Osteoblast (primary cell): ENCODE data around the gene ATAD3B. TPM values are rescaled to one million over a fixed set of nuclear protein-coding genes. Genes with fewer than 3 reads are reported as not detected.

Source experiments
- DNase-seq: peaks from one replicate; pipeline ENCODE4 v3.0.0; 2011; ENCODE audit warnings: low spot score, mixed read lengths; ENCODE audit not compliant: insufficient read length; ENCODE audit errors: missing footprints
- H2AFZ ChIP-seq: 2 replicates; pipeline ENCODE4 v1.6.0; 2011; ENCODE audit warnings: mild to moderate bottlenecking, low read length
- H3K27ac ChIP-seq: 2 replicates; pipeline ENCODE4 v1.5.1; 2011; ENCODE audit warnings: mild to moderate bottlenecking, low read depth, low read length, moderate library complexity
- H3K27me3 ChIP-seq: 2 replicates; pipeline ENCODE4 v1.6.0; 2012; ENCODE audit warnings: mild to moderate bottlenecking, control low read depth, inconsistent platforms, low read length, moderate library complexity; ENCODE audit not compliant: insufficient read depth
- H3K36me3 ChIP-seq: 2 replicates; pipeline ENCODE4 v1.5.1; 2011; ENCODE audit warnings: mild to moderate bottlenecking, low read length, control low read depth, moderate library complexity; ENCODE audit not compliant: insufficient read depth
- H3K4me1 ChIP-seq: 2 replicates; pipeline ENCODE4 v1.5.1; 2011; ENCODE audit warnings: mild to moderate bottlenecking, low read length, control low read depth, moderate library complexity; ENCODE audit not compliant: insufficient read depth
- H3K4me2 ChIP-seq: 2 replicates; pipeline ENCODE4 v1.6.0; 2011; ENCODE audit warnings: mild to moderate bottlenecking, low read length; ENCODE audit not compliant: insufficient read depth
- H3K4me3 ChIP-seq: fragments of 200-600 bp; sonication (generic); 3 replicates; pipeline ENCODE4 v1.5.1; 2012; ENCODE audit warnings: mild to moderate bottlenecking, low read length, inconsistent platforms; ENCODE audit not compliant: insufficient read depth
- H3K79me2 ChIP-seq: 2 replicates; pipeline ENCODE4 v1.6.0; 2012; ENCODE audit warnings: mild to moderate bottlenecking, low read length, control low read depth, inconsistent platforms; ENCODE audit not compliant: insufficient read depth
- H3K9me3 ChIP-seq: 2 replicates; pipeline ENCODE4 v1.5.1; 2011; ENCODE audit warnings: low read depth, low read length, control low read depth
- H4K20me1 ChIP-seq: 2 replicates; pipeline ENCODE4 v1.6.0; 2012; ENCODE audit warnings: mild to moderate bottlenecking, low read length, control low read depth; ENCODE audit not compliant: insufficient read depth
- total RNA-seq: library from RNA; depleted of rRNA; stranded (reverse); fragments of >200 nt; gene quantifications from 2 replicates; pipeline ENCODE4 v1.2.3, GENCODE V29; 2012
- TF ChIP-seq, protein P1 (sequence below): IDR thresholded peaks from 2 replicates; pipeline ENCODE4 v1.5.1; 2011; ENCODE audit warnings: mild to moderate bottlenecking, low read depth, low read length, moderate library complexity; ENCODE audit errors: extremely low read depth

Gene ATAD3B
- total RNA-seq, 1 donor: 14.5 TPM

GRCh38 chr1:1431845-1432273 lies 39.7 kb upstream of the ATAD3B start:
- peaks cover 13% of the 10 kb centered on the region for H3K4me1 ChIP-seq
- H3K9me3 ChIP-seq: no peaks in the 10 kb centered on the region
- peak; percentile 97 for DNase-seq

GRCh38 chr1:1432274-1432950 lies 39.2 kb upstream of the ATAD3B start:
- Histone ChIP-seq H3K27ac (no peak overlapping the region), H2AFZ (peak overlapping the region; percentile 62), H3K9me3 (no peaks in the 10 kb centered on the region), H3K27me3 (peaks cover 11% of the 10 kb centered on the region), H3K4me1 (peaks cover 13% of the 10 kb centered on the region), H3K4me2 (no peak overlapping the region), H3K36me3 (no peaks in the 10 kb centered on the region), H3K79me2 (no peaks in the 10 kb centered on the region), H3K4me3 (no peak overlapping the region), H4K20me1 (no peaks in the 10 kb centered on the region)
- DNase-seq: peak; percentile 81
- TF ChIP-seq, protein P1, sequence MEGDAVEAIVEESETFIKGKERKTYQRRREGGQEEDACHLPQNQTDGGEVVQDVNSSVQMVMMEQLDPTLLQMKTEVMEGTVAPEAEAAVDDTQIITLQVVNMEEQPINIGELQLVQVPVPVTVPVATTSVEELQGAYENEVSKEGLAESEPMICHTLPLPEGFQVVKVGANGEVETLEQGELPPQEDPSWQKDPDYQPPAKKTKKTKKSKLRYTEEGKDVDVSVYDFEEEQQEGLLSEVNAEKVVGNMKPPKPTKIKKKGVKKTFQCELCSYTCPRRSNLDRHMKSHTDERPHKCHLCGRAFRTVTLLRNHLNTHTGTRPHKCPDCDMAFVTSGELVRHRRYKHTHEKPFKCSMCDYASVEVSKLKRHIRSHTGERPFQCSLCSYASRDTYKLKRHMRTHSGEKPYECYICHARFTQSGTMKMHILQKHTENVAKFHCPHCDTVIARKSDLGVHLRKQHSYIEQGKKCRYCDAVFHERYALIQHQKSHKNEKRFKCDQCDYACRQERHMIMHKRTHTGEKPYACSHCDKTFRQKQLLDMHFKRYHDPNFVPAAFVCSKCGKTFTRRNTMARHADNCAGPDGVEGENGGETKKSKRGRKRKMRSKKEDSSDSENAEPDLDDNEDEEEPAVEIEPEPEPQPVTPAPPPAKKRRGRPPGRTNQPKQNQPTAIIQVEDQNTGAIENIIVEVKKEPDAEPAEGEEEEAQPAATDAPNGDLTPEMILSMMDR: no peak

More at GRCh38 chr1:1431845-1432273, 39.7 kb upstream of the ATAD3B start:
- H3K27me3 ChIP-seq: peaks cover 11% of the 10 kb centered on the region
- H2AFZ ChIP-seq: peak overlapping the region; percentile 62
- no peak overlapping the region for H3K27ac ChIP-seq
- no peaks in the 10 kb centered on the region for H3K79me2 ChIP-seq
- no peak overlapping the region for H3K4me2 ChIP-seq
- H3K36me3 ChIP-seq: no peaks in the 10 kb centered on the region
- TF ChIP-seq, protein P1: no peak
- no peak overlapping the region for H3K4me3 ChIP-seq
- H4K20me1 ChIP-seq: no peaks in the 10 kb centered on the region

DNA sequence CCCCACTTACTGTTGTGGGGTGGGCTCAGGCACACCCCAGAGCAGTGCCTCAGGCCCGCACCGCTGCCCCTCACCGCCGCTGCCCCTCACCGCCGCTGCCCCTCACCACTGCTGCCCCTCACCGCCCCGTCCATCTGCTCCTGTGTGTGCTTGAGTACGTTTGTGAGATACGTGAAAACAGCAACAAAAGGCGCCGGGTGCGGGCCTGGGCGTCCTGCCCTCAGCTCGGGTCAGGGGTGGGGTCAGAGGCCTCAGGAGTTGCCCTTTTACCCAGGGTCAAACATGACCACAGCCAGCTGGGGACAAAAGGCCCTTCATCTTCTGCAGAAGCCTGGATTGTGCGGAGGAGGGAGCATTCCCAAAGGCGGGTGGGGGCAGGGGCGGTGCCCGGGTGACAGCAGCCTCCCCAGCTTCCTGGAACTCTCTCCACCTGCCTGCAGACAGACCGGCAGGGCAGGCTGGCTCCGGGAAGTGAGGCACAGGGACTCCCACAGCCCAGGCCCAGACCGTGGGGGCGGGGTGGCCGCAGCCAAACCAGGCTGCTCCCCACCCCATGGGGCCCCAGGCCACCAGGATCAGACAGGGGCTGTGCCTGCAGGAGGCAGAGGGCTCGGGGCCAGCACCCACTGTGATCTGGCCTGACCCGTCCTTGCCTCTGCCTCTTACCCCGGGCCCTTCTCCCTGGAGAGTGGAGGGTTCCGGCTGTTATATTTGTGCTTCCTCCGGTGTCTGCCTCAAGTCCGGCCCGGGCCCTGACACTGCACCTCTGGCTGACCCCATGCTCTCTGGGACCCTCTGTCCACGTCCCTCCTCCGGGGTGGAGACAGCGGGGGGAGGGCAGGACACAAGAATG lies 38.4 kb upstream of the ATAD3B start:
- Histone ChIP-seq H3K4me2 (no peak overlapping the region), H3K36me3 (no peaks in the 10 kb centered on the region), H3K9me3 (no peaks in the 10 kb centered on the region), H3K27me3 (peaks cover 11% of the 10 kb centered on the region), H4K20me1 (no peaks in the 10 kb centered on the region), H3K79me2 (no peaks in the 10 kb centered on the region), H3K4me3 (no peak overlapping the region), H3K27ac (no peak overlapping the region), H2AFZ (no peak overlapping the region), H3K4me1 (peaks cover 13% of the 10 kb centered on the region)
- TF ChIP-seq, protein P1: no peak
- peak; percentile 93 for DNase-seq

DNA sequence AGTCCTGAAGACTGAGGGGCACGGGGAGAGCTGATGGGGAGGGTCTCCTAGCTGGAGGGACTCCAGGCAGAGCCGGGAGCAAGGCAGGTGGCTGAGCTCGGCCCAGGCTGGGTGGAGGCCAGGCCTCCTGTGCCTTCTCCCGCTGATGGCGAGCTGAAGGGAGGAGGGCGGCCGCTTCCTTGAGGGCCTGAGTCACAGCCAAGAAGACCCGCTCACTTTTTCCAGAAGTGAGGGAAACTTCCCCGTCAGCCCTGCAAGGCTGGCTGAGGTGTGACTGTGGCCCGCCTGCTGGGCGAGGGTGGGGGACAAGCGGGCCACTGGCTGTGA lies 37.8 kb upstream of the ATAD3B start:
- peaks cover 11% of the 10 kb centered on the region for H3K27me3 ChIP-seq
- no peaks in the 10 kb centered on the region for H4K20me1 ChIP-seq
- no peaks in the 10 kb centered on the region for H3K79me2 ChIP-seq
- no peak overlapping the region for H2AFZ ChIP-seq
- H3K4me2 ChIP-seq: no peak overlapping the region
- TF ChIP-seq, protein P1: no peak
- no peak overlapping the region for H3K4me3 ChIP-seq
- peak; percentile 95 for DNase-seq
- H3K36me3 ChIP-seq: no peaks in the 10 kb centered on the region
- H3K9me3 ChIP-seq: no peaks in the 10 kb centered on the region
- peaks cover 13% of the 10 kb centered on the region for H3K4me1 ChIP-seq
- H3K27ac ChIP-seq: no peak overlapping the region
